Activated CD4-positive, CD25-positive, alpha-beta regulatory T cell (primary cell): Measurements from ENCODE around the gene ARMH3.
A peak's percentile ranks its signal among the peaks of the same experiment; 100 is the strongest.

Source experiments
- DNase-seq, 4 experiments: peaks; one replicate each; lab custom pipeline; 2025; lab: John Stamatoyannopoulos, UW

ARMH3 gene

GRCh38 chr10:101830322-101831168, 225.4 kb downstream of the ARMH3 start:
- DNase-seq, result peak; percentile 87 to 97 (median 90)

GRCh38 chr10:101829561-101830315, 226.2 kb downstream of the ARMH3 start:
- DNase-seq, result peak; percentile 26 to 55 (median 52)

- DNase-seq, result no peak
Measured at GRCh38 chr10:101828766-101829551, 227.0 kb downstream of the ARMH3 start.

- DNase-seq, result no peak
Measured at GRCh38 chr10:101827919-101828600, 227.9 kb downstream of the ARMH3 start.

GRCh38 chr10:101826852-101827434, 229.0 kb downstream of the ARMH3 start:
- DNase-seq, result no peak

- no peak for DNase-seq
Measured at GRCh38 chr10:101824736-101825135, 231.2 kb downstream of the ARMH3 start.

- DNase-seq, result no peak
Measured at GRCh38 chr10:101818872-101819633, 236.9 kb downstream of the ARMH3 start.

- DNase-seq, result peak; percentile 99 to 100 (median 100)
Measured at GRCh38 chr10:101818119-101818871, 237.7 kb downstream of the ARMH3 start, which contains the start of gene OGA. Gene OGA, minus strand, starts transcription at chr10:101818444. Its CDS starts 422 bp downstream, at chr10:101818022.

- peak in 2 of 4 experiments; percentile 31 to 40 for DNase-seq
Measured at GRCh38 chr10:101817337-101818118, 238.4 kb downstream of the ARMH3 start.

- DNase-seq, result no peak
Measured at GRCh38 chr10:101816913-101817336, 239.0 kb downstream of the ARMH3 start.

- DNase-seq, result no peak
Measured at GRCh38 chr10:101816376-101816775, 239.6 kb downstream of the ARMH3 start.

- DNase-seq, result no peak
Measured at GRCh38 chr10:101814466-101815071, 241.4 kb downstream of the ARMH3 start.

GRCh38 chr10:101812606-101813005, 243.4 kb downstream of the ARMH3 start:
- DNase-seq, result no peak

GRCh38 chr10:101807158-101807557, 248.8 kb downstream of the ARMH3 start:
- no peak for DNase-seq

GRCh38 chr10:101803511-101803910, 252.5 kb downstream of the ARMH3 start:
- DNase-seq, result no peak

- DNase-seq, result no peak
Measured at GRCh38 chr10:101797403-101798059, 258.4 kb downstream of the ARMH3 start.
